DMS153 (cell line): ENCODE measurements around the gene NUP62.
"Not testable (repeated sequence)": the region's sequence is repeated elsewhere in the genome, so short reads cannot be mapped to it uniquely, and the experiment has no call there.

ENCODE experiments used
- DNase-seq: peaks from one replicate; lab custom pipeline; 2025; lab: John Stamatoyannopoulos, UW

NUP62 gene

GRCh38 chr19:49951806-49952478, 22.6 kb upstream of the NUP62 start:
- no peak for DNase-seq

GRCh38 chr19:49950956-49951526, 21.7 kb upstream of the NUP62 start:
- no peak for DNase-seq

- DNase-seq = no peak
Measured at GRCh38 chr19:49950590-49950948, 21.3 kb upstream of the NUP62 start.

- DNase-seq = no peak
Measured at GRCh38 chr19:49949742-49950589, 20.7 kb upstream of the NUP62 start.

GRCh38 chr19:49946415-49946814, 17.1 kb upstream of the NUP62 start:
- DNase-seq = no peak

GRCh38 chr19:49944567-49944966, 15.3 kb upstream of the NUP62 start:
- DNase-seq = not testable (repeated sequence)

- no peak for DNase-seq
Measured at GRCh38 chr19:49940482-49940791, 11.1 kb upstream of the NUP62 start.

- DNase-seq = no peak
Measured at GRCh38 chr19:49939721-49940481, 10.6 kb upstream of the NUP62 start.

- no peak for DNase-seq
Measured at GRCh38 chr19:49938662-49939061, 9.4 kb upstream of the NUP62 start.

GRCh38 chr19:49937750-49938381, 8.6 kb upstream of the NUP62 start:
- peak; percentile 43 for DNase-seq

- DNase-seq = no peak
Measured at GRCh38 chr19:49936549-49936948, 7.2 kb upstream of the NUP62 start.

GRCh38 chr19:49933643-49934042, 4.3 kb upstream of the NUP62 start:
- no peak for DNase-seq

GRCh38 chr19:49932731-49933131, 3.4 kb upstream of the NUP62 start:
- no peak for DNase-seq

- no peak for DNase-seq
Measured at GRCh38 chr19:49932041-49932451, 2.7 kb upstream of the NUP62 start.

- DNase-seq = no peak
Measured at GRCh38 chr19:49931293-49932040, 2.2 kb upstream of the NUP62 start.

GRCh38 chr19:49930483-49931011, 1.2 kb upstream of the NUP62 start:
- DNase-seq = no peak

- DNase-seq = peak; percentile 91
Measured at GRCh38 chr19:49929611-49930482, 543 bp upstream of the NUP62 start.

GRCh38 chr19:49927526-49928264, 1.6 kb downstream of the NUP62 start:
- DNase-seq = no peak

- DNase-seq = no peak
Measured at GRCh38 chr19:49926515-49926914, 2.8 kb downstream of the NUP62 start.
